ENCODE data around the gene SUPT3H. TPM values are rescaled to one million over a fixed set of nuclear protein-coding genes. Genes with fewer than 3 reads are reported as not detected.

SUPT3H gene
- total and polyA plus RNA-seq, 12 donors = 2.1 to 6.2 (median 3.5) TPM

- no peak for TF ChIP-seq CTCF (IDR thresholded peaks at IDR 0.05)
- ATAC-seq = no peak
- 96 to 98% methylated on average over 8 of the region's 8 CpGs for WGBS, 2 donors
- no peaks in the 10 kb centered on the region for H3K27me3 ChIP-seq
- peaks cover 0 to 18% (median 0%) of the 10 kb centered on the region in 9 donors for H3K4me1 ChIP-seq
- no peak overlapping the region for H3K4me3 ChIP-seq
- no peak for DNase-seq
- H3K36me3 ChIP-seq = no peaks in the 10 kb centered on the region
- no peak overlapping the region for H3K27ac ChIP-seq
- intact Hi-C loops (cut with DNase I) = no loop called here
- H3K9me3 ChIP-seq = no peaks in the 10 kb centered on the region
Measured at GRCh38 chr6:44999066-44999465, 378.7 kb downstream of the SUPT3H start.

GRCh38 chr6:44995486-44996132 is 382.1 kb downstream of the SUPT3H start:
- Histone ChIP-seq H3K4me1 (no peaks in the 10 kb centered on the region), H3K9me3 (no peaks in the 10 kb centered on the region), H3K27me3 (no peaks in the 10 kb centered on the region), H3K27ac (no peak overlapping the region), H3K4me3 (no peak overlapping the region), H3K36me3 (no peaks in the 10 kb centered on the region)
- no peak for TF ChIP-seq CTCF (IDR thresholded peaks at IDR 0.05)
- no peak for DNase-seq
- ATAC-seq = no peak
- intact Hi-C loops (cut with DNase I) = no loop called here
- 97% methylated on average over 3 of the region's 3 CpGs for WGBS, 2 donors

- Histone ChIP-seq H3K27me3 (no peaks in the 10 kb centered on the region), H3K36me3 (no peaks in the 10 kb centered on the region), H3K4me3 (no peak overlapping the region), H3K27ac (no peak overlapping the region), H3K4me1 (no peaks in the 10 kb centered on the region), H3K9me3 (no peaks in the 10 kb centered on the region)
- no peak for DNase-seq
- ATAC-seq = no peak
- no peak for TF ChIP-seq CTCF (IDR thresholded peaks at IDR 0.05)
- 89 to 93% methylated on average over 3 of the region's 3 CpGs for WGBS, 2 donors
- intact Hi-C loops (cut with DNase I) = no loop called here
Measured at GRCh38 chr6:44989391-44989790, 388.3 kb downstream of the SUPT3H start.

GRCh38 chr6:44985006-44985405 is 392.7 kb downstream of the SUPT3H start:
- DNase-seq (no peak), ATAC-seq (no peak)
- intact Hi-C loops (cut with DNase I) = no loop called here
- H3K27ac ChIP-seq = no peak overlapping the region
- no peaks in the 10 kb centered on the region for H3K36me3 ChIP-seq
- H3K27me3 ChIP-seq = no peaks in the 10 kb centered on the region
- H3K4me1 ChIP-seq = no peaks in the 10 kb centered on the region
- no peak overlapping the region for H3K4me3 ChIP-seq
- WGBS, 2 donors = 96% methylated on average over 4 of the region's 4 CpGs
- no peaks in the 10 kb centered on the region for H3K9me3 ChIP-seq
- TF ChIP-seq CTCF (IDR thresholded peaks at IDR 0.05) = no peak

Measured in heart right ventricle (tissue), 16 donors.